Subcutaneous abdominal adipose tissue (tissue), 5 donors: ENCODE measurements around the gene SECISBP2.
A peak's percentile ranks its signal among the peaks of the same experiment; 100 is the strongest.
"Not testable (repeated sequence)": the region's sequence is repeated elsewhere in the genome, so short reads cannot be mapped to it uniquely, and the experiment has no call there.

Source experiments
- H3K27ac ChIP-seq: one replicate; pipeline ENCODE4 v1.7.0; 2013; ENCODE audit warnings: low read depth, mild to moderate bottlenecking, inconsistent platforms, low read length, moderate library complexity
- H3K27me3 ChIP-seq, 5 donors: one replicate each; pipeline ENCODE4 v1.7.0; 2013; ENCODE audit warnings: low read length in 5 of 5, inconsistent platforms in 1 of 5; ENCODE audit not compliant: control insufficient read depth in 5 of 5, insufficient read depth in 4 of 5
- H3K36me3 ChIP-seq, 5 donors: one replicate each; pipeline ENCODE4 v1.7.0; 2013; ENCODE audit warnings: low read length in 5 of 5; ENCODE audit not compliant: control insufficient read depth in 5 of 5, insufficient read depth in 5 of 5
- H3K4me1 ChIP-seq, 5 donors: one replicate each; pipeline ENCODE4 v1.7.0; 2013; ENCODE audit warnings: low read length in 5 of 5, mild to moderate bottlenecking in 3 of 5, moderate library complexity in 1 of 5; ENCODE audit not compliant: control insufficient read depth in 5 of 5, insufficient read depth in 5 of 5
- H3K4me3 ChIP-seq, 5 donors: one replicate each; pipeline ENCODE4 v1.7.0; 2013; ENCODE audit warnings: low read length in 5 of 5, low read depth in 1 of 5
- H3K9ac ChIP-seq, 5 donors: one replicate each; pipeline ENCODE4 v1.7.0; 2013; ENCODE audit warnings: low read length in 5 of 5, mild to moderate bottlenecking in 4 of 5, moderate library complexity in 3 of 5
- H3K9me3 ChIP-seq, 5 donors: one replicate each; pipeline ENCODE4 v1.7.0; 2013; ENCODE audit warnings: low read length in 5 of 5; ENCODE audit not compliant: control insufficient read depth in 5 of 5
- donor health status: healthy.
- donor health status: healthy.
- donor health status: healthy.
- donor health status: healthy.
- donor health status: healthy.

SECISBP2 gene

GRCh38 chr9:89318123-89319014, at the start of gene SECISBP2:
TSS of gene SECISBP2 (plus strand) at chr9:89318500. CDS start at chr9:89318577, 77 bp downstream.
- Histone ChIP-seq H3K4me3 (peak within 1 kb of the TSS; percentile 62 to 89 (median 80)), H3K27me3 (no peaks in the 10 kb centered on the region), H3K9ac (peak within 1 kb of the TSS; percentile 81 to 99 (median 95)), H3K9me3 (no peaks in the 10 kb centered on the region), H3K4me1 (peaks cover 2 to 26% (median 24%) of the 10 kb centered on the region in 5 donors), H3K27ac (peak within 1 kb of the TSS; percentile 97), H3K36me3 (peaks cover 0 to 9% (median 0%) of the 10 kb centered on the region in 5 donors)

GRCh38 chr9:89273528-89274279, 44.6 kb upstream of the SECISBP2 start:
- no peaks in the 10 kb centered on the region for H3K27me3 ChIP-seq
- peak overlapping the region in 1 of 5 donors; percentile 32 for H3K4me3 ChIP-seq
- peaks cover 4 to 13% (median 8%) of the 10 kb centered on the region in 5 donors for H3K9me3 ChIP-seq
- no peaks in the 10 kb centered on the region for H3K4me1 ChIP-seq
- no peaks in the 10 kb centered on the region for H3K36me3 ChIP-seq
- H3K9ac ChIP-seq, result no peak overlapping the region
- no peak overlapping the region for H3K27ac ChIP-seq

- Histone ChIP-seq H3K9ac (no peak overlapping the region), H3K27ac (no peak overlapping the region), H3K4me3 (no peak overlapping the region), H3K4me1 (no peaks in the 10 kb centered on the region), H3K27me3 (no peaks in the 10 kb centered on the region), H3K9me3 (peaks cover 4 to 13% (median 8%) of the 10 kb centered on the region in 5 donors), H3K36me3 (no peaks in the 10 kb centered on the region)
These were observed 43.5 kb upstream of the SECISBP2 start for GRCh38 chr9:89274838-89275237.

GRCh38 chr9:89276040-89276439, 42.3 kb upstream of the SECISBP2 start:
- not testable (repeated sequence) for H3K4me3 ChIP-seq, H3K27ac ChIP-seq, H3K36me3 ChIP-seq, H3K27me3 ChIP-seq, H3K4me1 ChIP-seq, H3K9ac ChIP-seq
- peaks cover 4 to 13% (median 8%) of the 10 kb centered on the region in 5 donors for H3K9me3 ChIP-seq

- no peak overlapping the region for H3K4me3 ChIP-seq
- H3K27me3 ChIP-seq, result no peaks in the 10 kb centered on the region
- H3K4me1 ChIP-seq, result peaks cover 0 to 2% (median 2%) of the 10 kb centered on the region in 5 donors
- H3K27ac ChIP-seq, result no peak overlapping the region
- peaks cover 4 to 13% (median 8%) of the 10 kb centered on the region in 5 donors for H3K9me3 ChIP-seq
- H3K36me3 ChIP-seq, result no peaks in the 10 kb centered on the region
- no peak overlapping the region for H3K9ac ChIP-seq
These were observed 41.3 kb upstream of the SECISBP2 start for GRCh38 chr9:89277043-89277442.

- Histone ChIP-seq H3K9me3 (peaks cover 4 to 13% (median 8%) of the 10 kb centered on the region in 5 donors), H3K36me3 (no peaks in the 10 kb centered on the region)
These were observed 40.8 kb upstream of the SECISBP2 start for GRCh38 chr9:89277454-89277853.

GRCh38 chr9:89278551-89278950, 39.7 kb upstream of the SECISBP2 start:
- Histone ChIP-seq H3K27me3 (no peaks in the 10 kb centered on the region), H3K36me3 (no peaks in the 10 kb centered on the region), H3K9me3 (peaks cover 2 to 12% (median 6%) of the 10 kb centered on the region in 5 donors), H3K4me1 (peaks cover 0 to 4% (median 3%) of the 10 kb centered on the region in 5 donors), H3K27ac (no peak overlapping the region), H3K4me3 (no peak overlapping the region), H3K9ac (no peak overlapping the region)

More at GRCh38 chr9:89277454-89277853, 40.8 kb upstream of the SECISBP2 start:
- Histone ChIP-seq H3K4me3 (no peak overlapping the region), H3K9ac (no peak overlapping the region), H3K27me3 (no peaks in the 10 kb centered on the region), H3K27ac (no peak overlapping the region), H3K4me1 (peaks cover 0 to 4% (median 3%) of the 10 kb centered on the region in 5 donors)

GRCh38 chr9:89278997-89279739, 39.1 kb upstream of the SECISBP2 start:
- H3K4me3 ChIP-seq, result no peak overlapping the region
- H3K9ac ChIP-seq, result no peak overlapping the region
- no peak overlapping the region for H3K27ac ChIP-seq
- no peaks in the 10 kb centered on the region for H3K36me3 ChIP-seq
- peaks cover 1 to 7% (median 1%) of the 10 kb centered on the region in 5 donors for H3K9me3 ChIP-seq
- H3K27me3 ChIP-seq, result no peaks in the 10 kb centered on the region
- peaks cover 0 to 4% (median 3%) of the 10 kb centered on the region in 5 donors for H3K4me1 ChIP-seq

- Histone ChIP-seq H3K9ac (no peak overlapping the region), H3K27ac (no peak overlapping the region), H3K4me1 (peaks cover 0 to 4% (median 3%) of the 10 kb centered on the region in 5 donors), H3K36me3 (no peaks in the 10 kb centered on the region), H3K4me3 (no peak overlapping the region), H3K9me3 (no peaks in the 10 kb centered on the region), H3K27me3 (no peaks in the 10 kb centered on the region)
These were observed 37.2 kb upstream of the SECISBP2 start for GRCh38 chr9:89281106-89281505.
